Activated CD4-positive, alpha-beta T cell treated with anti-CD3 and anti-CD28 coated beads, Interleukin-2, Interleukin-4, amounts not matched to agents 100 ng/mL and 50 ng/mL, durations not matched to agents 16 hours and 8 hours (primary cell): ENCODE measurements around the gene CRYBG1.

ENCODE experiments used
- DNase-seq: peaks from one replicate; pipeline ENCODE4 v3.0.0-alpha.2; 2020; ENCODE audit warnings: low spot score

The CRYBG1 gene

DNA sequence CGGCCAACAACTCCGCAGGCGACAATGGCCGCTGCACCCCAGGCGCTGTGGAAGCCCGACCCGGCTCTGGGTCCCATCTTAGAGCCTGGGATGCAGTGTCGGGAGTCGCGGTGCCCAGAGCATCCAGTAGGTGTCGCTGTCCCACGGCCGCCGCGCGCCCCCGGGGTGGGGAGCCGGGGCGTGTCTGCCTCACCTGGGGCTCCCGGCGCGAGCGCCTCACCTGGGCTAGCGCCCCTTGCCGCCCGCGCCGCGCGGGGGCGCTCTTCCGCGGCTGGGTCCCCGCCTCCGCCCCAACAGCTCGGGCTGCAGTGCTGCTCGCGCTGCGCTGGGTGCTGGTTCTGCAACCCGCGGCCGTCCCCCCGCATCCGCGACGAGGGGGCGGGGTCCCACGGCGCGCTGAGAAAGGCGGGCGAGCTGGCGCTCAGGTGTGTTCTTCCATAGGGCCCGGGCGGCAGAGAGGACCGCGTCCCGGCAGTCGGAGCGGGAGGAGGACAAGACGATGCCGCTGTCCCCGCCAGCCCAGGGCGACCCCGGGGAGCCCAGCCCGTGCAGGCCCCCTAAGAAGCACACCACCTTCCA, at the start of gene CRYBG1:
TSS of gene CRYBG1 (plus strand) at position 308 of the 579 bp plus-strand sequence. CDS start at position 500, 192 bp downstream.
- DNase-seq = peak; percentile 58

DNA sequence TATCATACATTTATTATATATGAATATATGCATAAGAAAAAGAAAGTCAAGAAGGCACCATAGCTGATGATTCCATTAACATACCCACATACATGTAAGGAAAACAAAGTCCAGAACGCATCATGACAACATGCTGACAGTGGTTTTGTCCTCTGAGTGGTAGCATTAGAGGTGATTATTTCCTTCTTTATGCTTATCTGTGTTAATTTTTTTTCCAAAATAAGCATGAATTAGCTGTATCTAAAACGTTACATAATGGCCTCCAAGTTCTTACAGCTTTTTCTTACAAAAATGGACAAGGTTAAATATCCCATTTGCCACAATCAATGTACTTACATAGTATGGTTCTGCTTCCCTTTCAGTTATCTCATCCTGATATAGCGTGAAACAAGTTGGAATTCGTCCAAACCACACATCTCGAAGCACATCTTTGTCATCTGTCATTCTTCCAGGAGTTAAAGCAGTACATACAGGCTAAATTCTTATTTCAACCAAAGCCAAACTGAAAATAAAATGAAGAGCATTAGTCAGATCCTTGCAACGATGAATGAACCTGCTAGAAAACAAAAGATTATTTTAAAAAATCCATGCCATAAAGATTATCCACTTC, 44.6 kb upstream of the CRYBG1 start:
- DNase-seq = peak; percentile 14

- DNase-seq = peak; percentile 43
These were observed 44.1 kb upstream of the CRYBG1 start for GRCh38 chr6:106316375-106316766.

DNA sequence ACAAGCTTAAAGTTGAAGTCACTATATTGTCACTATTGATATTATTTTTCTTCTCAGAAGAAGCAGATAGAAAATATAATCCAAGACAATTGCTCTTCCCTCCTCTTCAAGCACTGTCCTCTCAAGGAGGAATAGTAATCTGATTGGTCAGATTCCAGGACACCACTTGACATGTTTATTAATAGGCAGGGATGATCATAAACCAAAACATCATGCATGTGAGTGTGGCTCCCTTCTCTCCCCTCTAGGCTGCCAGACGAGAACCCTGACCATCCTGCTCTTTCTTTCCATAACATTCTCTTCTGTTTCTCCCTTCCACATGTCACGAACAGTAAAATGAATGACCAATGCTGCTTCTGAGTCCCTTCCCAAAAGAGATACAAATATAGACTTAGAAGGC, 42.5 kb upstream of the CRYBG1 start:
- DNase-seq = no peak

DNA sequence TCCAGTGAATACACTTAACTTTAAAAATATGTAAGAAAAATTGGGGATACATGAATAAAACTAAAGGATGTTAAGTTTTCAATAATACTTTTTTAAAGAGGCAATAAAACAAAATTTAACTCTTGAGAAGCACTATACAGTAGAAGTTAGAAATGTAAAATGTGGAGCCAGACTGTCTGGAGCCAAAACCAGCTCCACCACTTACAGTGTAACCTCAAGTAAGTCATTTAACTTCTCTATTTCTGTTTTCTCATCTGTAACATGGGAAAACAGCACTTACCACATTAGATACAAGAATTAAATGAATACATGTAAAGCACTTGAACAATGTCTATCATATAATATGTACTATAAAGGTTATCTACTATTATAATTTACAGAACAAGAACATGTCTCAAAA, 41.7 kb upstream of the CRYBG1 start:
- no peak for DNase-seq

DNA sequence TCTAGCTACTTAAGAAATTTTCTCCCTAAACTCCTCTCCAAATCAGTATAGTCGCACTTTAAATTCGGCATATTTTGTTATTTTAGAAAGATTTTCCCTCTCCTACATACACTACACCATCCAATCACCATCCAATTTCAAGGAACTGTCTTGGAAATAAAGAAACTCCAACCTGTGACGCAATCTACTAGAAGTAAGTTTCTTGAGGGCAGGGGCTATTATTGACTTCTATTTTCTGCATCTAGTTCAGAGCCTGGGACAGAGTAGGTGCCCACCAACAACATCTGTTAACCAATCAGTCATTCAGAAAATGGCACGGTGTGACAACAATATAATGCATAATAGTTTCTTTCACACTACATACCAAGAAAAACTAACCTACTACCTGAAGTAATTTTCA, 38.6 kb upstream of the CRYBG1 start:
- no peak for DNase-seq

GRCh38 chr6:106324726-106325335, 35.7 kb upstream of the CRYBG1 start:
- DNase-seq = no peak

DNA sequence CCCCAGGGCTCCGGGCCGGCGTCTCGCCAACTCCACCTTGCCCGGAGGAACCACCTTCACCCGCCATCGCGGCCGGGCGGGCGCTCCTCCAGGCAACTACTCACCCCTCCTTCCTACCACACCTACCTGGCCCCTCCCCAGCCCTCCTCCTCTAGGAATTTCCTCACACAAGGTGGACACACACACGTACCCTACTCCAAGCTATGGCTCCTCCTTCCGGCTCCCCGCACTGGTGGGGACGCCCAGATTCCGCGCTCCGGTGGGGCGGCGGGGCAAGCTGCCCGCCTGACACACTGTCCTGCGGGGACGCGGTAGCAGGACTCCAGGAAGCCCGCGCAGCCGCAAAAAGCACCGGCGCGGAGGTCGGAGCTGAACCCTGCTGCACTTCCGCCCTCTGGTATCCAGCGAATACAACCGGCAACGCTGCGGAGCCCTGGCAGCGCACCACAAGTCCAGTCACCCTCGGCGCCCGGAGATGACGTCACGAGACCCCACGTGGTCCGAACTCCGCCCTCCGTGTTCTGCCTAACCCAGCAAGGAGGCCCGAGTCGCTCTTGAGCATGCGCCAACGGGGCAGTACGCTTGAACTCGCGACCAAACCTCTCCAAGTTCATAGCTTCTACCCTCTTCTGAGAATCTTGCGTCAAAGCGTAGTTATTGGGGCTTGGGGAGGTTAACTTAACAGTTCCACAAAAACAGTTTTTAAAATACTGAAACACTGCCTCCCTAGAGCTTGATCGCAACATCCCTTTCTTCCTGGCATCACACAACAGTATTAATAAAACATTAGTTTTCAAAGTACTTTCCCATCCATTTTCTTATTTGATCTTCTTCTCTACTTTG, 35.0 kb upstream of the CRYBG1 start, which contains the start of gene ATG5:
TSS of gene ATG5 (minus strand) at position 425 of the 843 bp plus-strand sequence. CDS start 9,552 bp downstream, outside the sequence.
- DNase-seq = peak; percentile 100

DNA sequence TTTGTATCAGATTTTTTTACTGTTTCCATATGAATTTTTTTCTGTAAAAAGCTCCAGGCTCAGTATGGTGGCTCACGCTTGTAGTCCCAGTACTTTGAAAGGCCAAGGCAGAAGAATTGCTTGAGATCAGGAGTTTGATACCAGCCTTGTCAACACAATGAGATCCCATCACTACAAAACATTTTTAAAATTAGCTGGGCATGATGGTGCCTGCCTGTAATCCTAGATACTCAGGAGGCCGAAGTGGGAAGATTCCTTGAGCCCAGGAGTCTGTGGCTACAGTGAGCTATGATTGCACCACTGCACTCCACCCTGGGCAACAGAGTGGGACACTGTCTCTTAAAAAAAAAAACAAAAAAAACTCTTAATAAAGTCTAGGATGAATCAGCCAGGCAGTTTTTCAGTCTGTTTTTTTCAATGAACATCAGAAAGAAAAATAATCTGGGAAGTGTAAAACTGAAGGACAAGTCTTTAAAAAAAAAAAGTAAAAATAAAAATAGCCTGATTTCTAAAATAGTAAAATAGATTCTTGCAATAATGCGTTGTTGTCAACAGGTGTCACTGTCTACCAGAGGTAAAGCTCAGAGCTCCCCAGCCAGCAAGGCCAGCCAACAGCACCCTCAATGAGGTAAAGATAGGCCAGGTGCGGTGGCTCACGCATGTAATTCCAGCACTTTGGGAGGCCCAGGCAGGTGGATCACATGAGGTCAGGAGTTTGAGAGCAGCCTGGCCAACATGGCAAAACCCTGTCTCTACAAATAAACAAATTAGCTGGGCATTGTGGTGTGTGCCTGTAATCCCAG, 25.7 kb upstream of the CRYBG1 start:
- DNase-seq = peak; percentile 61

GRCh38 chr6:106339334-106340029, 21.0 kb upstream of the CRYBG1 start:
- DNase-seq = peak; percentile 63

GRCh38 chr6:106347219-106347618, 13.3 kb upstream of the CRYBG1 start:
- no peak for DNase-seq

- DNase-seq = no peak
These were observed 4.1 kb upstream of the CRYBG1 start for GRCh38 chr6:106356378-106356777.

DNA sequence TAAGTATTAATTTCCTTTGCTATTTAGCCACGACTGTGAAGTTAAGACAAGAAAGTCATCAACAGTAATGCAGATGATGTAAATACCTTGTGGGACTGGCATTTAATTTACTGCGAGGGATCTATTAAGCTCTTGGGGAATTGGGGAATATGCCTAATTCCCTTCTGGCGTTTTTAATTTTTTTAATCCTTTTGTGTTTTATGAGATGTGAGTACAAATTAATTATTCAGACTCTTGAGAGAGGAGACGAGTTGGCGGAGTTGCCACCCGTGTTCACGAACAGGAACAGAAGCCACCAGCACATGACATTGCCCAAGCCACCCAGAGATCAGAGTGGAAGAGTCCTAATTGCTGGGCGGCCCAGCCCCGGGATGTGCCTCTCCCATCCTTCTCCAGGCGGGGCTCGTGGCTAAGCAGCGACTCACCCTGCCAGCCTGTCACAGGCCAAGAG, 533 bp upstream of the CRYBG1 start:
- no peak for DNase-seq

GRCh38 chr6:106360989-106361430, 493 bp downstream of the CRYBG1 start:
- no peak for DNase-seq

DNA sequence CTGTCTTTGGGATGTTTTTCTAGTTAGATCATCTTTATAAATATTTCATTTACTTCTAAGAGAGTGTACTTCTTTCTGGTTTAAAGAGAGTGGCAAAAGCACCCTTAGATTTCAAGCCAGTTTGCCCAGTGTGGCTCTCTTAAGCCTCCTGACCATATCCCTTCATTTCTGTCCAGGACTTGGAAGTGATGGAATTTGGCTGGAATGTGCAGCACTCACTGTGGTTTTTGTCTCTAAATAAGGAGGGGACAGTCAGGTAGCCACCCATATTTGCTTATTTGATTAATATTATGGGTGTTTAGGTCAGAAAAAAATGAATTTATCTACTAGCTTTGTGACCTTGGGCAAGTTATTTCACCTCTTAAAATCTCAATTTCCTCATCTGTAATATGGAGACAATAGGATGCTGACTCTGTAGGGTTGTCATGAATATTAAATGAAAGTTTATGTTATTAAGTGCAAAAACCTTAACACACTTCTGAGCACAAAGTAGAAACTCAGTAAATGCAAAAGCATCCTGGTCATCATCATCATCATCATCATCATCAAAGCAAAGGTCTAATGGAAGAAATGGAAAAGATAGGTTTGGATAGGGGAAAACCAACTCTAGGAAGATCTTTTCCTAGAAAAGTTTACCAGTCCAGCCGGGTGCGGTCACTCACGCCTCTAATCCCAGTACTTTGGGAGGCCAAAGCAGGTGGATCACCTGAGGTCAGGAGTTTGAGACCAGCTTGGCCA, 3.1 kb downstream of the CRYBG1 start:
- DNase-seq = no peak

GRCh38 chr6:106369739-106370138, 9.2 kb downstream of the CRYBG1 start:
- DNase-seq = no peak

GRCh38 chr6:106370639-106371038, 10.1 kb downstream of the CRYBG1 start:
- DNase-seq = no peak

- DNase-seq = no peak
These were observed 12.5 kb downstream of the CRYBG1 start for GRCh38 chr6:106372838-106373501.

DNA sequence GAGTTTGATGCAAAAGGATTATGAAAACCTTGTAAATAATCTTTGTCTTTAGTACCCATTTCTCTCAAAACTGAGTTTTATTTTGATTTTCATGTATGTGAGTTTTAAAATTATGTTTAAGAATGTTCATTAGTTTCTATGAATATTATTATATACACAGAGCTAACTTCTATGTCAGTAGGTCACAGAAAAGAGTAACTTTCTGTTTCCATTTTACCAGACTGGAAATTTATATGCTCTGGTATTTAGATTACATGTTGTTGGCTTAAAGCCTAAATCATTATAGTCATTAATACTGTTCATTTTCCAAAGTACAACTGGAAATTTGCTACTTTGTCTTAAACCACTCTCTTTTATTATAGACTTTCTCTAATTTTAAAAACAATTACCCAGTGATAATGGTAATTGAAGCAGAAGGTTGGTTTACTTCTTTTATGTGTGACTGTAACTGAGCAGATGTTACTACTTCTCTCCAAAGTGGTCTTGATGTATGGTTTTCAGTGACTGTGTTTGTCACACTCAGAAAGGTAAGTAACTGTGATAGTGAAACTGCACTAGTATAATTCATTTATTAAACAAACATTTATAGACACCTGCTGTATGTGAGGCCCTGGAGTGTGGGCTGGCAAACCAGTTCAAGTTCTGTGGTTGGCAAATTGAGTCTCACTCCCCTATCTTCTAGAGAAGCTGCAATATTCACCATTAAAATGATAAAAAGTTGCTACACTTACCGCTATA, 13.2 kb downstream of the CRYBG1 start:
- no peak for DNase-seq
